Measurements from ENCODE around the gene DUSP5.

DNA sequence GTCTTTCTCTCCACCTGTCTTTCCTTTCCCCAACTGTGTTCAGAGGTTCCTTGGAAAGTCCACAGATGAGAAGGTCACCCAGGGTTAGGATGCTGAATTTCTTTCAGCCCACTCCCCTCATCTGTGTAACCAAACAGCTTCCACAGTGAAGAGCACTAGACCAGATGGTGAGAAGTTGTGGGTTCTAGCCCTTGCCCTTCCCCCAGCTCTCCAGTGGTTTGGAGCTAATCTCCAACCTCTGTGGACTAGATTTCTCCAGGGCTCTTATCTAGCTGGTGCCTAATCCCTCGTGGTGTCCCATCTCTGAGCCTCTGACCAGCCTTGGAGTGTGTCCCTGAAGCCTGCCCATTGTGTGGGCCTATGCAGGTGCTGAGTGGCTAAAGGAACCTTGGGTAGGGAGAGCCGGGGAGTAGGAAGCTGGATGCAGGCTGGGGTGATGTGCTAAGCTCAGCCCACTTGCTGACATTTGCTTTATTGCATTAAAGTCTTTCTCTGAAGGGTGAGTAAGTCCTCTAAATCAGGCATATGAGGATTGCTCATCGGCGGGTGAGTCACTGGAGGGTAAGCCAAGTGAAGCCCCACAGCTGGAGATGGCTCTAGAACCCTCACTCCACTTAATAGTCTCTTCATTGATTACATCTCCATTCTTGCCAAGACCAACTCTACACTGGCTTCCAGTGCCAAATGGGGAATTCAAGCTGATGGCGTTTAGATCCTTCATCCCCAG is 14.9 kb downstream of the DUSP5 start:
- TF ChIP-seq POLR2A (IDR thresholded peaks at IDR 0.05; ENCODE audit: low read length), result no peak
- no peak for TF ChIP-seq GATA1 (IDR thresholded peaks at IDR 0.05; ENCODE audit: low read depth, low read length)
